Measurements from ENCODE around the gene SAMSN1. TPM values are rescaled to one million over a fixed set of nuclear protein-coding genes. Genes with fewer than 3 reads are reported as not detected.

SAMSN1 gene
- total and polyA plus RNA-seq, 9 of the 15 experiments (the other 6 are each of a cell fraction or from before 2014, with no cell fraction given): 101 to 223 (median 159) TPM

GRCh38 chr21:14543983-14544382, 2.1 kb downstream of the SAMSN1 start (continued):
- peak in 1 of 2 experiments; percentile 45; a peak in 1 of 4 replicates for TF ChIP-seq RCOR1 (IDR thresholded peaks at IDR 0.05; ENCODE audit: borderline replicate concordance in 1 of 2, low read depth in 2 of 2, low read length in 2 of 2)
- peak; percentile 20 to 47; a peak in 2 of 4 replicates for TF ChIP-seq KDM1A (IDR thresholded peaks at IDR 0.05)
- TF ChIP-seq RBBP5 (IDR thresholded peaks at IDR 0.05; ENCODE audit: borderline replicate concordance, insufficient read depth, low read length, poor library complexity, severe bottlenecking): peak; percentile 33
- no peak for TF ChIP-seq SMARCC2 (IDR thresholded peaks at IDR 0.05; ENCODE audit: low read depth)
- peak; percentile 74 for TF ChIP-seq BCOR (IDR thresholded peaks at IDR 0.05)
- TF ChIP-seq U2AF1 (optimal IDR thresholded peaks at IDR 0.05; ENCODE audit: low read depth, low read length): no peak
- peak in 1 of 2 experiments; percentile 36 for TF ChIP-seq AFF1 (IDR thresholded peaks at IDR 0.05; ENCODE audit: low read depth in 1 of 2, partially characterized antibody in 2 of 2)
- 0 out of 2 replicates have a peak, but pooled peaks have one; percentile 17 for TF ChIP-seq CXXC5 (CRISPR knock-in tag; IDR thresholded peaks at IDR 0.05)
- peak; percentile 77 for TF ChIP-seq RBM25 (IDR thresholded peaks at IDR 0.05; ENCODE audit: low read depth, low read length, severe bottlenecking)
- TF ChIP-seq MXI1 (IDR thresholded peaks at IDR 0.05; ENCODE audit: low read depth, low read length): no peak

All from K562 (cell line).